Measurements from ENCODE around the gene WWC2. TPM values are rescaled to one million over a fixed set of nuclear protein-coding genes. Genes with fewer than 3 reads are reported as not detected.

WWC2 gene
- total and polyA plus RNA-seq, 2 experiments from 2014 or later: 19.3 to 24.7 TPM

DNA sequence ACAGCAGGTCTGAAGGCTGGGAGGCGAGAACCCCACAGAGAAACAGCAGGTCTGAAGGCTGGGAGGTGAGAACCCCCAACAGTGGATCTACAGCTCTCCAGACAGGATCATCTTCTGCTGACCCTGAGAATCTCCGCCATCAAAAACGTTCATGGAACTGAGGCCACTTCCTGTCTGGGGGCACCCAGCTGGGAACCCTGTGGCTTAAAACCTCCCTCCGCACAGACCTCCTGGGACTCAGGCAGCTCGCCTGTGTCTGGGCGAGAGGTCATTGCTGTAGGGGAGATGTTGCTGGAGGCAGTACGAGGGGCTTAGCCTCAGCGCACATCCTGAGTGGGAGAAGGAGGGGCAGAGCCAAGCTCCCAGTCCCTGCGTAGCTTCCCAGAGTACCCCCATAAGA lies 238.3 kb downstream of the WWC2 start:
- H3K79me2 ChIP-seq: no peaks in the 10 kb centered on the region
- TF ChIP-seq EZH2 (IDR thresholded peaks at IDR 0.05; ENCODE audit: borderline replicate concordance): no peak
- no peak for TF ChIP-seq EZH2phosphoT487 (IDR thresholded peaks at IDR 0.05; ENCODE audit: low read depth, severe bottlenecking, unreplicated experiment)
- TF ChIP-seq, protein P1, sequence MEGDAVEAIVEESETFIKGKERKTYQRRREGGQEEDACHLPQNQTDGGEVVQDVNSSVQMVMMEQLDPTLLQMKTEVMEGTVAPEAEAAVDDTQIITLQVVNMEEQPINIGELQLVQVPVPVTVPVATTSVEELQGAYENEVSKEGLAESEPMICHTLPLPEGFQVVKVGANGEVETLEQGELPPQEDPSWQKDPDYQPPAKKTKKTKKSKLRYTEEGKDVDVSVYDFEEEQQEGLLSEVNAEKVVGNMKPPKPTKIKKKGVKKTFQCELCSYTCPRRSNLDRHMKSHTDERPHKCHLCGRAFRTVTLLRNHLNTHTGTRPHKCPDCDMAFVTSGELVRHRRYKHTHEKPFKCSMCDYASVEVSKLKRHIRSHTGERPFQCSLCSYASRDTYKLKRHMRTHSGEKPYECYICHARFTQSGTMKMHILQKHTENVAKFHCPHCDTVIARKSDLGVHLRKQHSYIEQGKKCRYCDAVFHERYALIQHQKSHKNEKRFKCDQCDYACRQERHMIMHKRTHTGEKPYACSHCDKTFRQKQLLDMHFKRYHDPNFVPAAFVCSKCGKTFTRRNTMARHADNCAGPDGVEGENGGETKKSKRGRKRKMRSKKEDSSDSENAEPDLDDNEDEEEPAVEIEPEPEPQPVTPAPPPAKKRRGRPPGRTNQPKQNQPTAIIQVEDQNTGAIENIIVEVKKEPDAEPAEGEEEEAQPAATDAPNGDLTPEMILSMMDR (IDR thresholded peaks at IDR 0.05; ENCODE audit: poor library complexity): no peak
- H3K9me2 ChIP-seq (replicated peaks; ENCODE audit: insufficient read depth): no peaks in the 10 kb centered on the region
- H3K36me3 ChIP-seq (replicated peaks; ENCODE audit: insufficient read depth, low read depth): no peaks in the 10 kb centered on the region
- H3K4me3 ChIP-seq: no peak overlapping the region
- DNase-seq (ENCODE audit: low spot score): no peak
- no peak overlapping the region for H3K4me2 ChIP-seq
- H2AFZ ChIP-seq: no peak overlapping the region
- H4K20me1 ChIP-seq (ENCODE audit: insufficient read depth, poor library complexity, severe bottlenecking): no peaks in the 10 kb centered on the region
- WGBS (ENCODE audit: low lambda C conversion rate, missing lambda C conversion rate): 87% methylated on average over 9 of the region's 9 CpGs
- peaks cover 3% of the 10 kb centered on the region for H3K4me1 ChIP-seq (ENCODE audit: insufficient read depth)
- H3K27ac ChIP-seq: no peak overlapping the region
- no peaks in the 10 kb centered on the region for H3K9me3 ChIP-seq (ENCODE audit: low read depth)
- no peaks in the 10 kb centered on the region for H3K27me3 ChIP-seq

DNA sequence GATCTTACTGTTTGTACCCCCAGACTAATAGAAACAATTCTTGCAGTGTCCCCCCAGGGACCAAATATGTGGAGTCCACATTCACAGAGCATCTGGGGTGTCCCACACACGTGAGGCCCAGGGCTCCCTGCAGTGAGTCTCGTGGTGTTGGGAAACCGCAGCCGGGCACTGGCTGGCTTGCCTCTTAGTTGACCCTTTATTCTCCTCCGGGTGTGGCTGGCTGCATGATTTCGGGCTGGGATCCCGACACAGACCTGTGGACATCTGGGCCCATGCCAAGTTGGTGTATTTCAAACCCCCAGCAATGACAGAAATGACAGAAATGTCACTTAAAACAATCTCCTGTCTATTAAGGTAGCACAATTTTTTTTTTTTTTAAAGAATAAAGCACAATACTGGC lies 238.8 kb downstream of the WWC2 start:
- no peaks in the 10 kb centered on the region for H3K79me2 ChIP-seq
- DNase-seq (ENCODE audit: low spot score): no peak
- 90% methylated on average over 7 of the region's 7 CpGs for WGBS (ENCODE audit: low lambda C conversion rate, missing lambda C conversion rate)

DNA sequence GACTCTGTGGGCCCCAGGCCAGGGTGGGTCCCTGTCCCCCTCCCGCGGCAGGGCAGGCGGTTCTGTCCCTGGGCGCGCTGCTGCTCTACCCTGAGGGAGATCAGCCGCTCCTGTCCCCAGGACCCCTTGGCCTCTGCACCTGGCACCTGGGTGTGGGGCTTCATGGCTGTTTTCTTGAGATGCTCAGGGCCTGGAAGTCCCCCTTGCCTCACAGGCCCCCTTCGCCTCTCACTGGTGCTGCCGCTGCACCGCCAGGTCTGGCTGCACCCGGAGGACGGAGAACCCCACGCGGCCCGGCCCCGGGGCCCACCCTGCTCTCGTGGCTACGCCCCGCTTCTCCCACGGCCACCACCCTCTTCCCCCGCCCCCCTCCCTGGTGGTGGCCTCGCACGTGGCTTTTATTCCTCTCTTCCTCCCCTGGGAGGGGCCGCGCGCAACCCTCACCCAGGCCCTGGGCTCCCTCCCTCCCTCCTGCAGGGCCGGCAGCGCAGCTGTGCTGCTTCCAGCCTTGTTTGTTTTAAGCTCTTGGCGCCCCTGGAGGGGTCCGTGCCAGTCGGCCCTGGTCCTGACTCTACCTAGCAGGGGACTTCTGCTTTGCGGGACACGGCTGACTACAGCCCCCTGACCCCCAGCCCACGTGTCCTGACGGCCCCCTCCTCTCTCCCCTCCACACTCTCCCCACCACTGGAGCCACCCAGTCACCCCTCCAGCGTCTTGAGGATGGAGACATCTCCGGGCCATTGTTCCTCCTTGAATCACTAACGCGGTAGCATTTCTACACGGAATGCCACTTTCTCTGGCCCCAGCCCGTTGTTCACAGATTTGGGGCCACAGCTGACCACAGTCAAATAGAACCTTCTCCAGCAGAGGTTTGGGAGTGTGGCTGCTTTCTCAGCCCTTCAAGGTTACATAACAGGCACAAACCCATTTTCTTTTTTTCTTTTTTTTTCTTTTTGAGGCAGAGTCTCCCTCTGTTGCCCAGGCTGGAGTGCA lies 243.8 kb downstream of the WWC2 start:
- H3K4me3 ChIP-seq: no peak overlapping the region
- no peak for DNase-seq (ENCODE audit: low spot score)

More for the DNA sequence above, 238.8 kb downstream of the WWC2 start:
- Histone ChIP-seq H3K9me3 (ENCODE audit: low read depth) (no peaks in the 10 kb centered on the region), H3K27me3 (no peaks in the 10 kb centered on the region), H2AFZ (no peak overlapping the region), H3K9me2 (replicated peaks; ENCODE audit: insufficient read depth) (no peaks in the 10 kb centered on the region), H4K20me1 (ENCODE audit: insufficient read depth, poor library complexity, severe bottlenecking) (no peaks in the 10 kb centered on the region), H3K36me3 (replicated peaks; ENCODE audit: insufficient read depth, low read depth) (no peaks in the 10 kb centered on the region), H3K4me1 (ENCODE audit: insufficient read depth) (peaks cover 3% of the 10 kb centered on the region), H3K4me2 (no peak overlapping the region), H3K4me3 (no peak overlapping the region), H3K27ac (no peak overlapping the region)
- TF ChIP-seq EZH2phosphoT487 (IDR thresholded peaks at IDR 0.05; ENCODE audit: low read depth, severe bottlenecking, unreplicated experiment) (no peak), EZH2 (IDR thresholded peaks at IDR 0.05; ENCODE audit: borderline replicate concordance) (no peak)
- TF ChIP-seq, protein P1 (IDR thresholded peaks at IDR 0.05; ENCODE audit: poor library complexity): no peak

More for the DNA sequence above, 243.8 kb downstream of the WWC2 start:
- Histone ChIP-seq H3K4me1 (ENCODE audit: insufficient read depth) (no peaks in the 10 kb centered on the region), H3K27me3 (no peaks in the 10 kb centered on the region), H3K27ac (no peak overlapping the region), H2AFZ (no peak overlapping the region), H4K20me1 (ENCODE audit: insufficient read depth, poor library complexity, severe bottlenecking) (no peaks in the 10 kb centered on the region), H3K9me3 (ENCODE audit: low read depth) (no peaks in the 10 kb centered on the region), H3K79me2 (no peaks in the 10 kb centered on the region), H3K9me2 (replicated peaks; ENCODE audit: insufficient read depth) (no peaks in the 10 kb centered on the region), H3K4me2 (no peak overlapping the region), H3K36me3 (replicated peaks; ENCODE audit: insufficient read depth, low read depth) (no peaks in the 10 kb centered on the region)
- TF ChIP-seq, protein P1 (IDR thresholded peaks at IDR 0.05; ENCODE audit: poor library complexity): no peak
- TF ChIP-seq EZH2phosphoT487 (IDR thresholded peaks at IDR 0.05; ENCODE audit: low read depth, severe bottlenecking, unreplicated experiment) (no peak), EZH2 (IDR thresholded peaks at IDR 0.05; ENCODE audit: borderline replicate concordance) (no peak)
- 94% methylated on average over 15 of the region's 40 CpGs for WGBS (ENCODE audit: low lambda C conversion rate, missing lambda C conversion rate)
